SK-N-SH treated with all-trans-retinoic acid at 6 μM for 48 hours (cell line): ENCODE data around the gene CENPK.

Experiments
- ATAC-seq: fragments of 200-7000 bp; cut with Tn5 transposase; 3 replicates; pipeline ENCODE4 v1.9.1; 2020; ENCODE audit warnings: mild to moderate bottlenecking, moderate library complexity
- ARNTL ChIP-seq: fragments of 450-650 bp; formaldehyde crosslinking; IDR thresholded peaks from 2 replicates; pipeline ENCODE4 v1.5.0; 2020; ENCODE audit warnings: low read depth, mild to moderate bottlenecking, moderate library complexity, borderline replicate concordance
- BACH2 ChIP-seq: fragments of 250-450 bp; sonication (Bioruptor Pico); IDR thresholded peaks from 2 replicates; pipeline ENCODE4 v1.9.0; 2021; ENCODE audit warnings: mild to moderate bottlenecking, borderline replicate concordance
- CSDC2 ChIP-seq: fragments of 250-450 bp; sonication (Bioruptor Pico); IDR thresholded peaks from 2 replicates; pipeline ENCODE4 v1.5.0; 2020; ENCODE audit warnings: mild to moderate bottlenecking, moderate library complexity
- ESRRG ChIP-seq: fragments of 250-450 bp; sonication (Bioruptor Pico); IDR thresholded peaks from 2 replicates; pipeline ENCODE4 v1.6.1; 2021; ENCODE audit warnings: mild to moderate bottlenecking
- ISL1 ChIP-seq: fragments of 250-450 bp; sonication (Bioruptor Pico); IDR thresholded peaks from 2 replicates; pipeline ENCODE4 v2.1.2; 2022; ENCODE audit warnings: mild to moderate bottlenecking, moderate library complexity
- OSR1 ChIP-seq: fragments of 250-450 bp; sonication (Bioruptor Pico); IDR thresholded peaks from 2 replicates; pipeline ENCODE4 v1.8.0; 2022; ENCODE audit warnings: moderate library complexity, mild to moderate bottlenecking, inconsistent platforms
- PPARA ChIP-seq: fragments of 250-450 bp; sonication (Bioruptor Pico); IDR thresholded peaks from 2 replicates; pipeline ENCODE4 v1.5.0; 2020; ENCODE audit warnings: mild to moderate bottlenecking, borderline replicate concordance
- RARB ChIP-seq: fragments of 250-450 bp; sonication (Bioruptor Pico); IDR thresholded peaks from 2 replicates; pipeline ENCODE4 v1.8.0; 2021; ENCODE audit warnings: mild to moderate bottlenecking, moderate library complexity
- SNAI2 ChIP-seq: fragments of 250-450 bp; sonication (Bioruptor Pico); IDR thresholded peaks from 2 replicates; pipeline ENCODE4 v1.5.0; 2020; ENCODE audit warnings: mild to moderate bottlenecking, moderate library complexity
- TCF4 ChIP-seq: fragments of 250-450 bp; sonication (Bioruptor Pico); IDR thresholded peaks from 2 replicates; pipeline ENCODE4 v1.8.0; 2021; ENCODE audit warnings: mild to moderate bottlenecking, moderate library complexity, borderline replicate concordance
- TOX ChIP-seq: fragments of 250-450 bp; sonication (Bioruptor Pico); IDR thresholded peaks from 2 replicates; pipeline ENCODE4 v1.8.0; 2021; ENCODE audit warnings: mild to moderate bottlenecking, moderate library complexity, borderline replicate concordance
- ZC3H10 ChIP-seq: fragments of 250-450 bp; sonication (Bioruptor Pico); IDR thresholded peaks from 2 replicates; pipeline ENCODE4 v1.5.1; 2021; ENCODE audit warnings: mild to moderate bottlenecking, moderate library complexity
- ZFP3 ChIP-seq: fragments of 250-450 bp; sonication (Bioruptor Pico); IDR thresholded peaks from 2 replicates; pipeline ENCODE4 v1.5.0; 2020; ENCODE audit warnings: mild to moderate bottlenecking, moderate library complexity
- ZFP30 ChIP-seq: fragments of 450-650 bp; formaldehyde crosslinking; IDR thresholded peaks from 2 replicates; pipeline ENCODE4 v1.5.0; 2022; ENCODE audit warnings: mild to moderate bottlenecking, moderate library complexity
- ZNF565 ChIP-seq: fragments of 450-650 bp; formaldehyde crosslinking; conservative IDR thresholded peaks from 2 replicates; pipeline ENCODE4 v1.5.0; 2020; ENCODE audit warnings: low read depth, mild to moderate bottlenecking, moderate library complexity
- ZNF70 ChIP-seq: fragments of 450-650 bp; formaldehyde crosslinking; IDR thresholded peaks from 2 replicates; pipeline ENCODE4 v1.5.0; 2020; ENCODE audit warnings: mild to moderate bottlenecking, moderate library complexity
- ZNF8 ChIP-seq: fragments of 450-650 bp; formaldehyde crosslinking; IDR thresholded peaks from 2 replicates; pipeline ENCODE4 v1.5.0; 2020; ENCODE audit warnings: mild to moderate bottlenecking, moderate library complexity
- TF ChIP-seq, protein P1 (sequence below): fragments of 250-450 bp; sonication (Bioruptor Pico); IDR thresholded peaks from 2 replicates; pipeline ENCODE4 v1.5.1; 2020; ENCODE audit warnings: low read depth, mild to moderate bottlenecking, moderate library complexity
- TF ChIP-seq, protein P2 (sequence below): fragments of 250-450 bp; sonication (Bioruptor Pico); IDR thresholded peaks from 2 replicates; pipeline ENCODE4 v1.8.0; 2021; ENCODE audit warnings: low read depth, mild to moderate bottlenecking, moderate library complexity, borderline replicate concordance
- TF ChIP-seq, protein P3 (sequence below): fragments of 250-450 bp; sonication (Bioruptor Pico); IDR thresholded peaks from 2 replicates; pipeline ENCODE4 v1.5.0; 2020; ENCODE audit warnings: mild to moderate bottlenecking, moderate library complexity
- TF ChIP-seq, protein P4 (sequence below): fragments of 250-450 bp; sonication (Bioruptor Pico); IDR thresholded peaks from 2 replicates; pipeline ENCODE4 v1.8.0; 2020; ENCODE audit warnings: mild to moderate bottlenecking, moderate library complexity, borderline replicate concordance
- TF ChIP-seq, protein P5 (sequence below): fragments of 250-450 bp; sonication (Bioruptor Pico); IDR thresholded peaks from 2 replicates; pipeline ENCODE4 v1.5.1; 2021; ENCODE audit warnings: mild to moderate bottlenecking, moderate library complexity

Gene CENPK

DNA sequence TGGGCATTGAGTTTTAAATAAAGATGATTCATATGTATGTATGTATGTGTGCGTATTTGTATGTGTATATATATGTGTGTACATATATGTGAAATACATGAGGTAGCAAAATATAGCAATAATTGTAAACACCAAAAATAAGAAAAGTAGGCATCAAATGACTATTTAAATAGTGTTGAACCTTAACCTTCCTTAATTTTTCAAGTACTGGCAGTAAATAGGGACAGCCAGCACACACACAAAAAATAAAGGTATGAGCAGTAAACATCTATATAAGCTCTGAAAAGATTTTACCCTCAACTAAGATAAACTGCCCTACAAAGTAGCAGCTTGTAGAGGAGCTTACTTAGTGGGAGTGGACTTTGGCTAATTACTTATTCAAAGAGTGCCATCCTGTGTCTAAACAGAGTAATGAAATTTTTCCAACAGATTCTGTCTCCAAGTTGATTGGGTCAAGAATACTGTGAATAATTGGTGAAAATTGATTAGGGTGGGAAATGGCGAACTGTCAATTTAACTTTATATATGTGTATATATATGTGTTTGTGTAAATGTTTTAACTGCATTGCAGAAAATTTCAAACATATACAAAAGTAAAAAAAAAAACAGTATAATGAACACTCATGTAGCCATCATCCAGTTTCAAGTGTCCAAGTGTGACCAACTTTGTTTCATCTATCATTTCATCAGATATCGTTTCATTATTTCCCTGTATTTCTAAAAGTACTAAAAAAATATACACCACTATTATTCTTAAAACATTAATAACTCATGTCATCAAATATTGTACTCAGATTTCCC lies 79.2 kb downstream of the CENPK start:
- TF ChIP-seq ZFP3 (peak; percentile 52; the same call in 1 of the 2 replicates), PPARA (CRISPR knock-in tag) (no peak), ZC3H10 (no peak), ESRRG (no peak), OSR1 (CRISPR knock-in tag) (no peak), ZNF70 (no peak)
- TF ChIP-seq, protein P1, sequence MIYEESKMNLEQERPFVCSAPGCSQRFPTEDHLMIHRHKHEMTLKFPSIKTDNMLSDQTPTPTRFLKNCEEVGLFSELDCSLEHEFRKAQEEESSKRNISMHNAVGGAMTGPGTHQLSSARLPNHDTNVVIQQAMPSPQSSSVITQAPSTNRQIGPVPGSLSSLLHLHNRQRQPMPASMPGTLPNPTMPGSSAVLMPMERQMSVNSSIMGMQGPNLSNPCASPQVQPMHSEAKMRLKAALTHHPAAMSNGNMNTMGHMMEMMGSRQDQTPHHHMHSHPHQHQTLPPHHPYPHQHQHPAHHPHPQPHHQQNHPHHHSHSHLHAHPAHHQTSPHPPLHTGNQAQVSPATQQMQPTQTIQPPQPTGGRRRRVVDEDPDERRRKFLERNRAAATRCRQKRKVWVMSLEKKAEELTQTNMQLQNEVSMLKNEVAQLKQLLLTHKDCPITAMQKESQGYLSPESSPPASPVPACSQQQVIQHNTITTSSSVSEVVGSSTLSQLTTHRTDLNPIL (CRISPR knock-in tag): no peak
- TF ChIP-seq, protein P2, sequence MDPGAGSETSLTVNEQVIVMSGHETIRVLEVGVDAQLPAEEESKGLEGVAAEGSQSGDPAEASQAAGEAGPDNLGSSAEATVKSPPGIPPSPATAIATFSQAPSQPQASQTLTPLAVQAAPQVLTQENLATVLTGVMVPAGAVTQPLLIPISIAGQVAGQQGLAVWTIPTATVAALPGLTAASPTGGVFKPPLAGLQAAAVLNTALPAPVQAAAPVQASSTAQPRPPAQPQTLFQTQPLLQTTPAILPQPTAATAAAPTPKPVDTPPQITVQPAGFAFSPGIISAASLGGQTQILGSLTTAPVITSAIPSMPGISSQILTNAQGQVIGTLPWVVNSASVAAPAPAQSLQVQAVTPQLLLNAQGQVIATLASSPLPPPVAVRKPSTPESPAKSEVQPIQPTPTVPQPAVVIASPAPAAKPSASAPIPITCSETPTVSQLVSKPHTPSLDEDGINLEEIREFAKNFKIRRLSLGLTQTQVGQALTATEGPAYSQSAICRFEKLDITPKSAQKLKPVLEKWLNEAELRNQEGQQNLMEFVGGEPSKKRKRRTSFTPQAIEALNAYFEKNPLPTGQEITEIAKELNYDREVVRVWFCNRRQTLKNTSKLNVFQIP (CRISPR knock-in tag): no peak
- peak; percentile 56 for ATAC-seq

DNA sequence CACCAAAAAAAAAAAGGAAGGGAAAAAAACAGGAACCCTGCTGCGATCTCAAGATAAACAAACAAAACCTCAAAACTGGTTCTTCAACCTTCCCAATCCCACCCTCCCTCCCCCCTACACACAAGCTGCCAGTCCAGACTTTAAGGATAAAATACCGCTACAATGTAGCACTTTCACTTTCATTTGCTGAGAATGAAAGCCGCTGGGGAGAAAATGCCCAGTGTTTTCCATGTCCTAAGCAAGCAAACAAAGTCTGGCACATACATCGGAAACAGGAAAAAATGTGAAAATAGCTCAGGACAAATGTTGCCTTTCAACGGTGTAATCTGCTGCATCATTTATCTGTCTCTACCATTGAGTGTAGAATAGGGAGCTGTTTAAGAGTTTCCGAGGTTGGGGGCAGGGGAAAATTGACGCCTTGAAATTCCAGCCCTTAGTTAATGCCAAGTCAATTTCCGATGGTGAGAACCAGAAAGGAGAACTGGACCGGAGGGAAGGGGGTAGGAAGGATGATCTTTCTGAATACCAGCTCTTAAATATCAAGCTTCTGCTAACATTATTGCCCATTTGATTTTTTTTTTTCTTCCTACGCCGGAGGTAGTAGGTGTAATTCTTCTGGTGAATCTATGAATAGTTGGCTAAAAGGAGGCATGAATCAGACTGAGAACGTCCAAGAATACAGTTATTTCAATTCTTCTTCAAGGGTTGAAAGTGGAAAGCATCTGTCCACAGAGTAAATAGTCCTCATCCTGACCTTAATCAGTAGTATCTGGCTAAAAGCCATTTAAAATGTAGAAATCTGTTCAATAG lies 80.0 kb downstream of the CENPK start:
- ATAC-seq: peak; percentile 34
- TF ChIP-seq ZC3H10 (no peak), OSR1 (CRISPR knock-in tag) (no peak)

DNA sequence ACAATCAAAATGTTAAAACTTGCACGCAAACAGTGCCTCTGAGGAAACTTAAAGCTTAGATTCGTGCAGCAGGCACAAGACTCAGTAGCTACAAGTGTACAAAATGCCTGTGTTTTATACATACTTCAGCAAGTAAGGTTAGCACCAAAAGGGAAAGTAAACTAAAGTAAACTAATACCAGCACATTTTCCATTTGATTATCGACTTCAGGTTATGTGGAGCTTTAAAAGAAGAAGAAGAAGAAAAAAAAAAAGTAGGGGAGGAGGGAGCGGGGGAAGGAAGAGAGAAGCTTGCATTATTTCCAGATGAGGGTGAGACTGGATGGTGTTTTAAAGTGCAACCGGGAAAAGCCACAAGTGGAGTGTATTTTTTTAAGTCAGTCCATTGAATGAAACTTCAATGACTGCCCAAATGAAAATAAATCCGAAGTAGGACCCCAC lies 80.7 kb downstream of the CENPK start:
- peak; percentile 17 for ATAC-seq
- TF ChIP-seq, protein P1 (CRISPR knock-in tag): no peak
- TF ChIP-seq ZFP30 (CRISPR knock-in tag) (no peak), TCF4 (no peak), RARB (CRISPR knock-in tag) (no peak), OSR1 (CRISPR knock-in tag) (no peak), ISL1 (CRISPR knock-in tag) (no peak), ZNF8 (CRISPR knock-in tag) (no peak), ZFP3 (no peak), PPARA (CRISPR knock-in tag) (no peak), BACH2 (CRISPR knock-in tag) (no peak), CSDC2 (no peak), TOX (no peak), ARNTL (CRISPR knock-in tag) (no peak), SNAI2 (CRISPR knock-in tag) (no peak), ZNF565 (CRISPR knock-in tag) (no peak), ZC3H10 (no peak)
- TF ChIP-seq, protein P3, sequence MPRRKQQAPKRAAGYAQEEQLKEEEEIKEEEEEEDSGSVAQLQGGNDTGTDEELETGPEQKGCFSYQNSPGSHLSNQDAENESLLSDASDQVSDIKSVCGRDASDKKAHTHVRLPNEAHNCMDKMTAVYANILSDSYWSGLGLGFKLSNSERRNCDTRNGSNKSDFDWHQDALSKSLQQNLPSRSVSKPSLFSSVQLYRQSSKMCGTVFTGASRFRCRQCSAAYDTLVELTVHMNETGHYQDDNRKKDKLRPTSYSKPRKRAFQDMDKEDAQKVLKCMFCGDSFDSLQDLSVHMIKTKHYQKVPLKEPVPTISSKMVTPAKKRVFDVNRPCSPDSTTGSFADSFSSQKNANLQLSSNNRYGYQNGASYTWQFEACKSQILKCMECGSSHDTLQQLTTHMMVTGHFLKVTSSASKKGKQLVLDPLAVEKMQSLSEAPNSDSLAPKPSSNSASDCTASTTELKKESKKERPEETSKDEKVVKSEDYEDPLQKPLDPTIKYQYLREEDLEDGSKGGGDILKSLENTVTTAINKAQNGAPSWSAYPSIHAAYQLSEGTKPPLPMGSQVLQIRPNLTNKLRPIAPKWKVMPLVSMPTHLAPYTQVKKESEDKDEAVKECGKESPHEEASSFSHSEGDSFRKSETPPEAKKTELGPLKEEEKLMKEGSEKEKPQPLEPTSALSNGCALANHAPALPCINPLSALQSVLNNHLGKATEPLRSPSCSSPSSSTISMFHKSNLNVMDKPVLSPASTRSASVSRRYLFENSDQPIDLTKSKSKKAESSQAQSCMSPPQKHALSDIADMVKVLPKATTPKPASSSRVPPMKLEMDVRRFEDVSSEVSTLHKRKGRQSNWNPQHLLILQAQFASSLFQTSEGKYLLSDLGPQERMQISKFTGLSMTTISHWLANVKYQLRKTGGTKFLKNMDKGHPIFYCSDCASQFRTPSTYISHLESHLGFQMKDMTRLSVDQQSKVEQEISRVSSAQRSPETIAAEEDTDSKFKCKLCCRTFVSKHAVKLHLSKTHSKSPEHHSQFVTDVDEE (CRISPR knock-in tag): no peak
- TF ChIP-seq, protein P4, sequence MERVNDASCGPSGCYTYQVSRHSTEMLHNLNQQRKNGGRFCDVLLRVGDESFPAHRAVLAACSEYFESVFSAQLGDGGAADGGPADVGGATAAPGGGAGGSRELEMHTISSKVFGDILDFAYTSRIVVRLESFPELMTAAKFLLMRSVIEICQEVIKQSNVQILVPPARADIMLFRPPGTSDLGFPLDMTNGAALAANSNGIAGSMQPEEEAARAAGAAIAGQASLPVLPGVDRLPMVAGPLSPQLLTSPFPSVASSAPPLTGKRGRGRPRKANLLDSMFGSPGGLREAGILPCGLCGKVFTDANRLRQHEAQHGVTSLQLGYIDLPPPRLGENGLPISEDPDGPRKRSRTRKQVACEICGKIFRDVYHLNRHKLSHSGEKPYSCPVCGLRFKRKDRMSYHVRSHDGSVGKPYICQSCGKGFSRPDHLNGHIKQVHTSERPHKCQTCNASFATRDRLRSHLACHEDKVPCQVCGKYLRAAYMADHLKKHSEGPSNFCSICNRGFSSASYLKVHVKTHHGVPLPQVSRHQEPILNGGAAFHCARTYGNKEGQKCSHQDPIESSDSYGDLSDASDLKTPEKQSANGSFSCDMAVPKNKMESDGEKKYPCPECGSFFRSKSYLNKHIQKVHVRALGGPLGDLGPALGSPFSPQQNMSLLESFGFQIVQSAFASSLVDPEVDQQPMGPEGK: no peak
- TF ChIP-seq, protein P5, sequence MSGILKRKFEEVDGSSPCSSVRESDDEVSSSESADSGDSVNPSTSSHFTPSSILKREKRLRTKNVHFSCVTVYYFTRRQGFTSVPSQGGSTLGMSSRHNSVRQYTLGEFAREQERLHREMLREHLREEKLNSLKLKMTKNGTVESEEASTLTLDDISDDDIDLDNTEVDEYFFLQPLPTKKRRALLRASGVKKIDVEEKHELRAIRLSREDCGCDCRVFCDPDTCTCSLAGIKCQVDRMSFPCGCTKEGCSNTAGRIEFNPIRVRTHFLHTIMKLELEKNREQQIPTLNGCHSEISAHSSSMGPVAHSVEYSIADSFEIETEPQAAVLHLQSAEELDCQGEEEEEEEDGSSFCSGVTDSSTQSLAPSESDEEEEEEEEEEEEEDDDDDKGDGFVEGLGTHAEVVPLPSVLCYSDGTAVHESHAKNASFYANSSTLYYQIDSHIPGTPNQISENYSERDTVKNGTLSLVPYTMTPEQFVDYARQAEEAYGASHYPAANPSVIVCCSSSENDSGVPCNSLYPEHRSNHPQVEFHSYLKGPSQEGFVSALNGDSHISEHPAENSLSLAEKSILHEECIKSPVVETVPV (CRISPR knock-in tag): no peak
- TF ChIP-seq, protein P2 (CRISPR knock-in tag): no peak
